Mucosa of gallbladder (tissue), 1 donor: ENCODE measurements around the gene ZSWIM4. TPM values are rescaled to one million over a fixed set of nuclear protein-coding genes. Genes with fewer than 3 reads are reported as not detected.

ENCODE experiments used
- DNase-seq: peaks from one replicate; pipeline ENCODE4 v3.0.0-alpha.2; 2020; ENCODE audit warnings: low spot score
- total RNA-seq: library from RNA; stranded (reverse); gene quantifications from one replicate; pipeline ENCODE4 v1.2.1, GENCODE V29; 2021
- donor health status: DM: no; HTN: no; CAD: no.

ZSWIM4 gene
- total RNA-seq, 1 donor from 2014 or later, result 11.2 TPM

DNA sequence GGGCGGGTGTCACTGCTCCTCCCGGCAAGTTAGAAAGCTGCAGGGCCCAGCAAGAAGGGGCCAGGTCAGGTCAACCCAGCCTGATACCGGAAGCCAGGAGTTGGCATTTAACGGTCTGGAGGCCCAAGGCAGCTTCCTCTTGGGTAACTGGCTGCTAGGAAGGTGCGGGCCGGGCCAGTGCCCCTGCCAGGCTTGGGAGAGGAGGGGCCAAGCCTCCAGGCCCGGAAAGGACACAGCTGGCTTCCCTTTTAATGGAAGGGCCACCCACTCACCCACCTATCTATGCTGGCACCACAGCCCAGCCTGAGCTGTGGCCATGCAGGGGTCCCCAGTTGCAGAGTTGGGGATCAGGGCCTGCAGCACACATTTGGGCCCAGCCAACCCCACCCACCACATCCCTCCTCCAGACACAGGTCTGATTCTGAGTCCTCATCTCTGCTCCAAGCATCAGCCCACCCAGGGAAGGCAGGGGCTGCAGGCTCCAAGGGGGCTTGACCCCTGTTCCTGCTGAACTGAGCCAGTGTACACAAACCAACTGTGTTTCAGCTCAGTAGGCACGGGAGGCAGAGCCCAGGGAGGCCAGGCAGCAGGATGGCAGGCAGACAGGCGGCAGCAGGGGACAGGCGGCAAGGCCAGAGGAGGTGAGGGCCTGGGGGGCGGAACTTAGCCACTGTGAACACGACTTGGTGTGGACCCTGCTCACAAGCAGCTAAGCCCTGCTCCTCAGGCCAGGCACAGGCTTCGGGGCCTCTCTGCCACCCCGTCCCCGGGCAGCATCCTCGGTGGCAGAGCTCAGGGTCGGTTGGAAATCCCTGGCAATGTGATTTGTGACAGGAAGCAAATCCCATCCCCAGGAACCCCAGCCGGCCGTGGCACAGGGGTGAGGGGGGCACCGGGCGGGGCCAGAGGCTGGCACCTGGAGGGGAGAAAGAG is 40.8 kb downstream of the ZSWIM4 start:
- no peak for DNase-seq

DNA sequence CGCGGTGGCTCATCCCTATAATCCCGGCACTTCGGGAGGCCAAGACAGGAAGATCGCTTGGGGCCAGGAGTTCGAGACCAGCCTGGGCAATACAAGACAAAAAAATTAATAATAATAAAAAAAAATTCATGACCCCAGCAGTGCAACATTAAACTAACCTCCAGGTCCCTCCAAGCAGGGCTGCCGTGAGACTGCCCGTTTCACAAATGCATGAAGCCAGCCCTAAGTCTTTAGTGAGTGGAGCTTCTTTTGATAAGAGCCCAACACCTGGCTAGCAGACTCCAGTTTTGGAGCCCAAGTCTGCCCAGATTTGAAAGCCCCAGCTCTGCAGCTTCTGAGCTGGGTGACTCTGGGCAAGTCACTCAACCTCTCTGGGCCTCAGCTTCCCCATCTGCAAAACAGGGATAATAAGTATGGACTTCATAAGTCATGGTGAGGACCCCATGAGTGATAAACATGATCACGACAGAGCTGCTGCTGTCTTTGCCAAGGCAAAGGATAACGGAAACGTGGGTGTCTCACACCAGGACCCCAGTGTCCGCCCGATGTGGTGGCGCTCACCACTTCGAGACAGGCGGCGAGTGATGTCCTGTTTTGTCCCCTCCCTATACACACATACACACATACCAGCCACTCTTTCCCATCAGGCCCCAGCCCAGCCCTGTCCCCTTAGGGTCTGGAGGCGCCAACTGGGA is 43.3 kb downstream of the ZSWIM4 start:
- DNase-seq, result no peak

DNA sequence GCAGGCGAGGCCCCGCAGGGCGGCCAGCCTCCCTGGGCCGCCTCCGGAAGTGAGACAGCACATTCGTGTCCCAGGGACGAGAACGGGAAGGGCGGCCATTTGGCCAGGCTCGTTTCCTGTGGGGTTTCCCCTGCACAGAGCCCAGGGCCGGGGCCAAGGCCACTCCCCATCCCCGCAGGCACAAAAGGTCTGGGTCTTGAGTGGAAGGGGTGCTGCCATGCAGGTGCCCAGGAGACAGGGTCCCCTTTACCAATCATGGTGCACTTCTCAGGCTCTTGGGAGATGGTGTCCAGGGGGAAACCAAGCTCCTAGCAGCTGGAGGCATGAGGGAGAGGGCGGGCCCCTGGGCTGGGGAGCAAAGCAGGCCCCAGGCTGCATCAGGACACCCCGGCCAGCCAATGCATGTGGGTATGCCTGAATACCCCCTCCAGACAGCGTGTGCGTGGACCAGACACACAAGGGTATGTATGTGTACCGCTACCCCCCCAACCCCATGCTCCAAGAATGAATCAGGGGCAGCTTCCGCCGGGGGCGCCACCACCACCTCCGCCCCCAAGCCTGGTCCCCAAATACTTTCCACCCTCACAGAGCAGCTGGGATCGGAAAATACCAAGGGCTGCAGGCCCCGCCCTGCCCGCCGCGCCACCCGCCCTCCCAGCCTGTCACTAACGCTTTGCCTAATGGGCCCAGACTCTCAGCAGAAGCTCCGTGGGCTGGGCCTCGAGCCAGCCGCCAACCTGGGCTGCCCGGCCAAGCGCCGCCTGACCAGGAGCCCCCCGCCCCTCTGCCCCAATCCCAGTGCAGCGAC is 44.1 kb downstream of the ZSWIM4 start:
- peak; percentile 82 for DNase-seq

DNA sequence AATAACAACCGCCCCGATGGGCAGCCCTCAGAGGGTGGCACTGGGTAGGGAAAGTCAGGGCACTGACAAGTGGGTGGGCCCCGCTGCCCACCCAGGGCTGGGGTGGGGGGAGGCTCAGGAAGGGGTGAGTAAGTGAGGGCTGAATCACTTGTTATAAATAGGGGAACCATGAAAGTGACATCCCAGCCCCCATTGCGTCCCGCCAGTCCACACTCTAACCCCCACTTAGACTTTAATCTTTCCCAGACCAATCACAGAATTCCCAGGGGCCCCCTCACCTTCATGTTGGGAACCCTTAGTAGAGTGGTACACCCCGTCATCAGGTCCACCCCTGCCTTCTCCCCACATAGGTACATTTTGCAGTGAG is 44.7 kb downstream of the ZSWIM4 start:
- DNase-seq, result no peak

DNA sequence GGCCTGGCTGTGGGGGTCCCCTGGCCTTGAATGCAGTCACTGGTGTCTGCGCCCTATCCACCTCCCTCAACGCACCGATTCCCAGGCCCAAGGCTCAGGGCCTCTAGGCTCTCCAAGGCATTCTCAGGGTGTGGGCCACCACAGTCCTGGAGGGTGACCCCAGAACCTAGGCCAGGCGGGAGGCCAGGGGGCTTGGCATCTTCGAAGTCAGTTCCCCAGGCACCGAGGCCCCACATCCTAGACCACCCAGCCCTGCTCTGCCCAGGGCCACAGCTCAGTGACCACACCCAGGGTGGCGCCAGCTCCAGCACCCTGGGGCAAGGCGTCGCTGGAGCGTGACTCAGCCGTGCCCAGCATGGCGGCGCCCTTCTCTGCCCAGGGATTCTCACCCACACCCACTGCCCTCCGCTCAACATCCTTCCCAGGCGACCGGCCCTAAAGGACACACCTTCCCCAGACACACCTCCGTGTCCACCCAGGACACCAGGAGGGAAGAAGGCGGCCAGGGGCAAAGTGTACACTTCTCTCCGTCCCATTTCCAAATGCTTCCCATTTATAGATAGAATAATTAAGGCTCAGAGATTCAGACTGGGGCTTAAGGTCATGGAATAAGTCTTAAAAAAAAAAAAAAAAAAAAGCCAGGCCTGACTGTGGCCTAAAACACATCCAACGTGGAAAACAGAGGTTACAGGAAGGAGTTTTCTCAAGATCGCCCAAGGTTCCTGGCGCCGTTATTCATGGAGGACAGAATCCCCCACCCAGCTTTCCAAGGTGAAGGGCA is 45.3 kb downstream of the ZSWIM4 start:
- no peak for DNase-seq

DNA sequence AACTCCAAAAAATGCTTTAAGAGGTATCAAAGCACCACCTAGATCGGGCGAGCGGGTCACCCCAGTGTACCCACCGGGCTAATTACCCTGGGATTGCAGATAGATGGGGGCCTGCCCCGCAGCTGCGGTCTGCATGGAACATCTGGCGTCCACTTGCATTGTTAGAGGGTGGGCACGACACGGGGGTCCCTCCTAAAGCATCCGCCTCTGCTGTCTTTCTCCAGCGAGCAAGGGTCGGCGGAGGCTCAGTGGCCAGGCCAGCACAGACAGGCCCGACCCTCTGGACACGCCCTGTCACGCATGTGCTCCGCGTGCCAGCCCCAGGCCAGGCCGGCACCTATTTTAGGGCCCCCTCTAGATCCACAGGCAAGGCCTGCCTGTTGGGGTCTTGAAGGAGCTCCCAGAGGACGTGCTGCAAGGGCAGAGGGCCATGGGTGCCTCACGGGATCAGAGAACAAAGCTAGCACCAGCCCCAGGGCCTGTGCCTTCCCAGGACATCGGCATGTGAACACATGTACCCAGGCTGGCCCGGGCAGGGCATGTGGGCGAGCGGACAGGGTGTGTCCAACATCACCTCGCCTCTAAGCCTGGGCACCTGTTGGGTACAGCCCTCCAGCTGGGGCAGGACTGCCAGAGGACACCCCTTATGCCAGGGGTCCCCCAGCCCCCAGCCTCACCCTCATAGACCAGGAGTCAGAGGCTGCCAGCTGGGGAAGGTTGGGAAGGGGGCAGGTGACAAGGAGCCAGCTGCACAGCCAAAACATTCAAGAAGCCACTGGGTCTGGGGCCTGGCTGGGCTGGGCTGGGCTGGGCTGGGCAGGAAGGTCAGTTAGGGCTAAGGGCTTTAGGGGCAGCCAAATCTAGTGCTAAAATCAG is 46.1 kb downstream of the ZSWIM4 start:
- DNase-seq, result no peak

DNA sequence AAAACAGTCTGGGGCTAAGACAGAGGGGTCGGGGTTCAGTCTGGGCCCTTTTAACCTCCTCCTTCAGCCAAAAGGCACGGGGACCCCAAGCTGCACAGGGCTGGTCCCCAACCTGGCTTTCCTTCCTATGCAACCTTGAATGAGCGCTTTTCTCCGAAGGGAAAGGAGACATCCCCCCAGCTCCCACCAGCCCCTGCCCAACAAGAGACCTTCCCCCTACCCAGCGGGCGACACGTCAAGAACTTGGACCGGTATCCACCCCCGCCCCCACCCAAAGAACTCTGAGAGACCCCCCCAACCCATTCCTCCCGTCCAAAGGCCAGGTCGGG is 46.7 kb downstream of the ZSWIM4 start:
- DNase-seq, result no peak

DNA sequence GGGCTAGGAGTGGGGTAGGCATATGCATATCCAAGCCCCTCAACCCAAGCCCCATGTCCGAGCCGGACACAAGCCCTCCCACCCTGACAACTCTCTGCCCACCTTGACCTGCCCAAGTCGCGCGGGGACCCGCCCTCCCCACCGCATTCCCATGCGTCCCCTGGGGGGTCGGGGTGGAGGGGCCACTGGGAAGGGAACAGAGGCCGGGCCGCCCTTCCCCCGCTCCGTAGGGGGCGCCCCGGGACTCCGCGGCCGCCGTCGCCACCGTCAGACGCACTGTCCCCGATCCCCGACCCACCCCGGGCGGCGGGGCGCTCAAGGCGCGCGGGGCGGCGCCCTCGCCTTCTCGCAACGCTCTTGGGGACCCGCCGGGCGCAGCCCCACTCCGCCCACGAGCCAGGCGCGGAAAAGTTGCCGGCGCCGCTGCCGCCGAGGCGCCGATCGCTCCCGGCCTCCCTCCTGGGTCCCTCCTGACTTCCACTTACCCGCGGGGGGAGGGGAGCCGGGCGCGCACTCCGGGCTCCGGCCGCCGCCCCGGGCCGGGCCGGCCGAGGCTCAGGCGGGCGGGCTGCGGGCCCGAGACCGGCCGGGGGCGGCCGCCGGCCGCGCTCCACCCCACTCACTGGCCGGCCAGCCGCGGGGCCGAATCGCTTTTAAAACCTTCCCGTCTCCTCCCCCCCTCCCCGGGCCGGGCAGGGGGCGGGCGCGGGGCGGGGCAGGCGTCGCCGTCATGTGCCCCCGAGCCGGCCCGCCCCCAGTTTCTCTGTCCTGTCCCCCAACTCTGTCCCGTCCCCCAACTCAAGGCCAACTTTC is 47.3 kb downstream of the ZSWIM4 start:
- DNase-seq, result peak; percentile 82

DNA sequence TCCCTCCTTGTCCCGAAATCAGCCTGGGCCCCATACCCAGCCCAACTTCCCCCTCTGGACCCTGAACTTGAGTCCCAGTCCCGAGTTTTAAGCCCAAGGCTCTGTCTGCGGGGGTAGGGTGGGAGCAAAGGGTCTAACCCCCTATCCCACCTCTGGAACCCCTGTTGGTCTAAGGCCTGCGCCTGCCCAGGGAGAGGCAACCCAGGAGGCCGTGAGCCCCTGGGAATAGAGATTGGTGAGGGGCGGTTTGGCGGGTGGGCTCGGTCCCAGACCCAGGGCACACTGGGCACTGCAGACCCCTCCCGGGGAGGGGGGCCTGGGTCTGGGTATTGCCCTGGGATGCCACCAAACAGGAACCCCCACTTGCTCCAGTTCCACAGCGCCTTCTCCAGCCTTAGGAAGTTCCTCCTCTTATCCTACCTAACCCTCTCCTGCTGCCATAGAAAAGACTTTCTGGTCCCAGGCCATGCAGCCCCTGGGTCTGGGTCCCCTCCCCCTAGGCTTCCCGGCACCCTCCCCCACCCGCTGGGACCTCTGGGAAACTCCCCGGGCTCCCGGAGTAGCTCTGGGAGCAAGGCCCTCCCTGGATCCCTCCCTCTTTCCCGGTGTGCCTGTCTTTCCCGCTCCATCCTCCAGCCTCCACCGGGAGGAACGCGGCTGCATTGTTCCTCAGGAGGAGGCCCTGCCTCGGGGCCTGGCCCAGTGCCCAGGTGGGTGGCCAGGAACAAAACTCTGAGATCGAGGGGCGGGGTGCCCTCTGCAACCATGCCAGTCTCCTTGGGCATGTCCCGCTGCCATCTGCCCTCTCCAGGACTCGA is 48.1 kb downstream of the ZSWIM4 start:
- no peak for DNase-seq

DNA sequence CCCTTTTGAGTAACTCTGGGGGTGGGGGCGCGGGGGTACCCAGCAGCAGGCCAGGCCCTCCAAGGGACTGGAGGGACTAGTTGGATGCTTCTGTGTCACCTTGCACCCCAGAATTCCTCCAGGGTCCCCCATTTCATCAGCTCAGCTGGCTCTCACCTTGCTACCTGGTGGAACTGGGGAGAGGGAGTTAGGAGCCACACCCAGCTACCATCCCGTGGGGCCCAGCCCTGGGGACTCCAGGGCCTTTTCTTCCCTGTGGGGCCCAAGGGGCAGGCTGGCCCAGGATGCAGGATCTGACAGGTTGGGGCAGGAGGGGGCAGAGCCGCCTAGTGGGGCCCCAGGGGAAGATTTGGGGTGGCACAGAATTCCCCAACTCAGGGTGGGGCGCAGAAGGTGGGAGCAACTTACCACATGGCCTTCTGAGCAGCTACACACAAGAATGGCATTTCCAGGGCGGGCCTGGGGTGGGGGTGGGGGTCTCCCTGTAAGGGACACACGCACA is 48.9 kb downstream of the ZSWIM4 start:
- DNase-seq, result no peak

DNA sequence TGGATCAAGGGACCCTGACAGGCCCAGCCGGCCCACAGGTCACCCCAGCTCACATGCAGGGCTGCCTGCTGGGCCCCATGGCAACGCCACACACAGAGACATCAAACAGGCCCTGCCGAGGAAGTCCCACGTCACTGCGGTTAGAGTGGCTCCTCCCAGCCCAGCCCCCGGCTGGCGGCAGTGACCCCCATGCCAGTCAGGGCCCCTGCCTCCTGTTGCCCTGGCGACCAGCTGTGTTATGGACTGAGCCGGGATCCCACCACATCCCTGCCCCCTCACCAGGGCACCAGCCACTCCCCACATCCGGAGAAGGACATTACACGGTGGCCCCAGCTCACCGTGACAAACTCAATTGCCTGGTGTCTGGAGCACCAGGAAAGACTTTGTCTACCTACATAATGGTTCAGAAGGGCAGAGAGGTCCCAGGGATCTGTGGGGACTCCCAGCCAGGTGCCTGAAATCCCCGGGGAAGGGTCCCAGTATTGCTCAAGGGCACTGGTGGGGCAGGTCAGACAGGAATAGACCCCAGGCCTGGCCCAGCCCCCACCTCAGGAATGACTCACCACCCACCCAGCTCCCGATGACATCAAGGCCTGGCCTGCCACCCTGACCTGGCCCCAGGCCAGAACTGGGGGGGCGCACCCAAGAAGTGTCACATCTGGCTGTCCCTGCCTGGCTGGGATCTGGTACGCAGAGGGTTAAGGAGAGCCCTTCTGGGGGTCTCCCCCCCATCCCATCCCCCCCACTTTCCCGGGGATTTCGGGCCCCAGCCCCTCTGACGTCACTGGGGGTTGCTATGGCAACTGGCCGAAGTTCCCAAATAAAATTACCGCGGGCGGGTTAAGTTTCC is 51.5 kb downstream of the ZSWIM4 start:
- peak; percentile 90 for DNase-seq

DNA sequence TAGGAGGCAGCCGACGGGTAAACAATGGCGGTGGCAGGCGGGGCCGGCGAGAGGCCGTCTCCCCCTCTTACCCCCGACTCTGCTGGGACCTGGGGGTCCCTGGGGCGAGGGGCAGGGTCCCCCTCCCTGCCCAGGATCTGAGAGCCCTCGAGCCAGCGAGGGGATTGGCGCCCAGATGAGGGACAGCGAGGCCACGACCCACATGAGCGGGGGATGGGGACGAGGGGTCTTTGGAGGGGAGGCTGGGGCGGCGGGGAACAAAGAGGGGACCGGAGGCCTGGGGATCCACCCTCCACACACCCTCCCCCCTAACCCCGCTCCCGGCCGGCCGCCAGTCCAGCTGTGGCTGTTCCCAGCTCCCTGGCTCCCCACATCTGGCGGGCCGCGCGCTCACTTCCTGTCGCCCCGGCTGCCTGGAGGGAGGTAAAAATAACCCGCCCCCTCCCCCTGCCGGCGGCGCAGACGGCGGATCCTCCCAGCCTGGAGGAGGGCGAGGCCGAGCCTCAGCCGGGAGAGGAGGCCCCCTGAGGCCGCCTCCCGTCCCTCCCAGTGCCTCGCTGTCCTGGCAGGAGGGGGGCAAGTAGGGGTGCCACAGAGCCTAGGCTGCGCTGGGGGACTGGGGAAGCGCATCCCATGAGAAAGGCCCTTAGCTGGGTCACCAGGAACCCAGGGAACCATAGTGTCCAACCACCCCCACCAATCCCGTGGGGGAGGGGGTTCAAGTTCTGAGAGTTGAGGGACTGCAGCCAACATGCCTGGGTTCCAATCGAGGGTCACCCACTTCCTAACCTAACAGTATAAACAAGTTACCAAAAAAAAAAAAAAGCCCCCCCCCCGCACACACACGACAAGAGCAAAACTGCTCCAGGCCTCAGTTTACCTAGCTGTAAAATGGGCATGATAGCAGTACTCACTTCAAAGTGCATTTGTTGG is 52.4 kb downstream of the ZSWIM4 start:
- peak; percentile 90 for DNase-seq

DNA sequence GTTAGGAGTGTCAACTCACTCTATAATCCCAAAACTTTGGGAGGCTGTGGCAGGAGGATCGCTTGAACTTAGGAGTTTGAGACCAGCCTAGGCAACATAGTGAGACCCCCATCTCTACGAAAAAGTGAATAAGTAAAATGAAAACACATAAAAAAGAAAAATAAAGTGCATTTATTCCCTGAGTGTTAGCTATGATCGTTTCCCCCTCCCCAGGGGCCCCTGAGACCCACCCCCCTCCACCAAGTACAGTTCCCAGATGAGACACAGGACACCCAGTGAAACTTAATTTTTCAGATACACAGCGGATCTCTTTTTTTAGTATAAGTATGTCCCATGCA is 53.1 kb downstream of the ZSWIM4 start:
- DNase-seq, result no peak

DNA sequence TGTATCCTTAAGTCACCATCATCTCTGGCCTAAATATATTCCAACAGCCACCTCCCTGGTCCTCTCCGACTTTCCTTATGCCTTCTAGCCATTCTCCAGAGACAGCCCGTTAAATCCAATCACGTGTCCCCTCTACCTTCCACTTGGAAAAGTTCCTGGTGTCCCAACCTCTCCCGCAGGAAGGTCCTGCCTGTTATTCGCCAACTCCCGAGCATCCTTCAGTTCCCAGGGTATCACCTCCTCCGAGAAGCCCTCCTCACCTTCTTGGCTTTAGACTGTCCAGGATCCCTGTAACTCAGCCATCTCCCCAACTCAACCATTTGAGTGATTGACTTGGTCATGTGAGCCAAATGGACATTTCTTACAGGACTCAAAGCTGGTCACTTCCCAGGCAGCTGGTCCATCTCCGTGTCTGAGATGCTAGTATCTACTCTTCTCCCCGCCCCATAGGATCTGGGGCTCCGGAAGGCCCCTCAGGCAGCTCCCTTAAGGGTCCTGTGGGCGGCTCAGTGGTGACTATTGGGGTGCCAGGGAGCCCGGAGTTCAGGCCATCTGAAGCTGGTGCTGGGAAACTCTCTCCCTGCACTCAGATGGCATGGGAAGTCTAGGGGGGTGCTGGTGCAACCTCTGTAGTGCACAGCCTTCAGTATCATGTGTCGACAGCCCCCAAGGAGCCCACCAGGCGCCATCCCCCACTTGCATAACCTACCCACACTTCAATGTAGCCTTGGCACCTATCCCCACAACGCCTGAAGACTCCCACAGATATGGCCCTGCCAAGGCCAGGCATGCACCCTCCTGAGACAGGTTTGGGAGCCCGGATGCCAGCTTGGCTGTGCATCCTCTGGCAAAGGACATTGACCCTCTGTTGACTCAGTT is 53.8 kb downstream of the ZSWIM4 start:
- no peak for DNase-seq

DNA sequence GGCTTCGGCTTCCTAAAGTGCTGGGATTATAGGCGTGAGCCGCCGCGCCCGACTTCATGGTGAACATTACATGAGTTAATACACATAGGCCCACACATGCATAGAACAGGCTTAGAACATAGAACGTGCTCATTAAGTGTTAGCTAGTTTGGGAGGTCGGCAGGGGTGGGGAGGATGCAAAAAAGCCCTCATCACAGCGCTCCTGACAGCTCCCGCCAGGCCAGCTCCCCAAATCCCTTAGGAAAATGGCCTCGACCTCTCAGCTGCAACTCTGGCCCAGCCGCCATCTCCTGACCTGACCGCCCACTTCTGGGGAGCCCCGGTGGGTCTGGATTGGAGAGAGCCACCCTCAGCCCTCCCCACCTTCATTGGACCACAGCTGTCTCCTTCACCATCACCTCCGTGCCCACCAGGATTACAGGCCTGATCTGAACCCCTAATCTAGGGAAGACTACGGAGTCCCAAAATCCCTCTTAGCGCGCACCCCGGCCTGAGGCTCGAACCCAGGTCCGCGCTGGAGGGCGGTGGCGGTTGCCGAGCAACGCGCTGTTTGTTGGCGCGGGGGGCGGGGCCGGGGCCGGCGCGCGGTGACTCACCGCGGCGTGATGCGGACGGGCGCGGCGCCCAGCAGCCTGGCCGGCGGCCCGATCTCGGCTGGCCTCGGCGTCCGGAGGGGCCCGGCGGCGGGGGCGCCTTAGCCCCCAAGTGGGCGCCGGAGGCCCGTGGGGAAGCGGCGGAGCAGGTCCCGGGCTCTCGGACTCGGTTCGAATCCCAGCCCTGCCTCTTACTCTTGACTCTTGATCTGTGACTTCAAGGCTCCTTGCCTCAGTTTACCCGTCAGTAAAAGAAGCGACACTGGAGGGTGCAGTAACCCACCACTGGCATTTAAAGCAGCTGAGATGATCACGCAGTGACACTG is 55.0 kb downstream of the ZSWIM4 start:
- DNase-seq, result peak; percentile 86
